ENCODE data around the gene C8B.

The C8B gene

DNA sequence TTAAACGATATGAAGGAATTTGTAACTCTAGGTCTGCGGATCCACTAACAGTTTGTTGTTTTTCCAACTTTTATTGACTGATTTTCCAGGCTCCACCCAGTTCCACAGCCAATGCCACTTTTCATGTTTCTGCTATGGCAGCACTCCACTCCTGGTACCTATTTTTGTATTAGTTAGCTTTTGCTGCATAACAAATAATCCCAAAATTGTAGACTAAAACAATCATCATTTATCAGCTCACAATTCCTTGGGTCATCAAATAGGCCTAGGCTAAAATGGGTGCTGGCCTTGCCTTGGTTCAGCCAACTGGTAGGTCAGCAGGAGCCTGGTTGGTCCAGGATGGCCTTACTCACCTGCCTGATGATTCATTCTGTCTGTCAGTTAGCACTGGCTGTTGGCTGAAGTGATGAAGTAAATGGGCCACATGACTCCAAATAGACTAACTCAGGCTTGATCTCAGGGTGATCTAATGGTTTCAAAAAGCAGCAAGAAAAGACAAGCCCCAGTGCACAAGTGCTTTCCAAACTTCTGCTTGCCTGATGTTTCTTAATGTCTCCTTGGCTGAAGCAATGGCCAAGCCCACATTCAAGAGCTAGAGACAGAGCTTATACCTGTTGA, 3.2 kb upstream of the C8B start:
- DNase-seq: no peak

DNA sequence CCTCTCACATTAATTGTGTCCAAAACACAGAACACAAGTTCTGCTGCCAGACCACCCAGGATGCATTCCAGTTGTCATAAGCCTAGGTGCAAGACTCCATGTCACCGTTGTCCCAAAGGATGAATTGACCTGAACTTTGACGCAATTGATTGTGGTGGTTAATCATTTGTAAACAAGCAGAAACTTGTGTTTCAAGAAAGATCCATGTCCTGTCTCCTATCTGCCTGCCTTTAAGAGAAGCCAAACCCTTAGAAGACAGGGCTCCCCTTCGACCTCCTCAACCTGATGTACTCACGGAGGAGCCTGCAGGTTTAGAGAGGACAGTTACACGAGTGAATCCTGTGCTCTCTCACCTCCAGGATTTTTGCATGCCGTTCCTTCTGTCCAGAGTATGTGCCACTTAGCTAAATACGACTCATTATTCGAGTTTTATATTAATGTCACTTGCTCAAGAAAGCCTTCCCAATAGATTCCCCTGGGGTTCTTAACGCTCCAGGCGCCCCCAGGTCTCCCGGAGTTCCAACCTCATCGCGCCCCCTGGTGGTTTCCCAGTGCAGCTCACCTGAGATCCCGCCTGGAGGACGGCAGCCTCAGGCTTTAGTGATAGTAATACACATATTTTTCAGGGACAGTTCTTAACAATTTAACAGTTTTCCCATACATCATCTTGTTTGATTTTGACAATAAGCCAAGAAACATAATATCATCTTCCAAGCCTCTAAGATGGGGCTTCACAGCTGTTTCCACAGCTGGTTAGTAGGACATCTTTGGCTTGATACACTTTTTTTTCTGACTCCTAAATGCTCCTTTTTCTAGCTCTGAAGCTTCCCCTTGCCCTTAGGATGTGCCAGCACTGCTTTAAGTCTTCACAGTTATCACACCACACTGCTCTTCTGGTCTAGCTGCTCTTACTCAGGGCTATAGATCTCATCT, 2.4 kb upstream of the C8B start:
- no peak for DNase-seq

GRCh38 chr1:56967355-56967754, 1.5 kb upstream of the C8B start:
- no peak for DNase-seq

DNA sequence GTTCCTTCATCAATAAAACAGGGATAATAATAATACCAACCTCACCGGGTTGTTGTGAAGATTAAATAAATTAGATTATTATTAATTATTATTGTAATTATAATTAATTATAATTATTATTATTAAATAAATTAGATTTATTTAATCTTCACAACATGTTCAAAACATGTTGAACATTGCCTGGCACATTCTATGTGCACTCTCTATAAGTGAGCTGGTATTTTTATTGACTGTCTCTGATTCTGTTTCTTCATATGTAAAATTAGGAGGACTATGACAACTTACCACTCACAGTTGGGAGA, 834 bp upstream of the C8B start:
- no peak for DNase-seq

- DNase-seq: no peak
These were observed 624 bp downstream of the C8B start for GRCh38 chr1:56965191-56965590.

- DNase-seq: no peak
These were observed 1.3 kb downstream of the C8B start for GRCh38 chr1:56964349-56965017.

GRCh38 chr1:56963667-56964066, 2.1 kb downstream of the C8B start:
- no peak for DNase-seq

- DNase-seq: no peak
These were observed 4.4 kb downstream of the C8B start for GRCh38 chr1:56961426-56961825.

- no peak for DNase-seq
These were observed 7.3 kb downstream of the C8B start for GRCh38 chr1:56958526-56958925.

DNA sequence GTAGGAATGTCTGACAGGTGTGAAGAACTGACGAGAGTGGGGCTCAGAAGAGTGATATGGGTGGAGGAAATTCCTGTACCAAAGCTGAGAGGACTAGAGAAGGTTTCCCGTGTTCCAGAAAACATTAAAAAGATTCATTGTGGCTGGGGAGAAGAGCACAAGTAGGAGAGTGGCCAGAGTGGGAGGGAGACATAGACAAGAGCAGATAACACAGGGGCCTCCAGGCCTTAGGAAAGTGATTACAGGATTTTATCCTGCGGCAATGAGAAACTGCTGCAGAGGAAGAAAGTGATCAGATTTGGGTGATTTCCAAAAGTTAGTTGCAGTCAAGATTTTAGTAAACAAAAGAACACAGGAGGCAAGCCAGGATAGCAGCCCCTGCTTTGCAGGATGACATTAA, 7.9 kb downstream of the C8B start:
- no peak for DNase-seq

GRCh38 chr1:56954664-56955063, 11.2 kb downstream of the C8B start:
- no peak for DNase-seq

GRCh38 chr1:56953386-56953785, 12.4 kb downstream of the C8B start:
- DNase-seq: no peak

- no peak for DNase-seq
These were observed 13.3 kb downstream of the C8B start for GRCh38 chr1:56952501-56952900.

DNA sequence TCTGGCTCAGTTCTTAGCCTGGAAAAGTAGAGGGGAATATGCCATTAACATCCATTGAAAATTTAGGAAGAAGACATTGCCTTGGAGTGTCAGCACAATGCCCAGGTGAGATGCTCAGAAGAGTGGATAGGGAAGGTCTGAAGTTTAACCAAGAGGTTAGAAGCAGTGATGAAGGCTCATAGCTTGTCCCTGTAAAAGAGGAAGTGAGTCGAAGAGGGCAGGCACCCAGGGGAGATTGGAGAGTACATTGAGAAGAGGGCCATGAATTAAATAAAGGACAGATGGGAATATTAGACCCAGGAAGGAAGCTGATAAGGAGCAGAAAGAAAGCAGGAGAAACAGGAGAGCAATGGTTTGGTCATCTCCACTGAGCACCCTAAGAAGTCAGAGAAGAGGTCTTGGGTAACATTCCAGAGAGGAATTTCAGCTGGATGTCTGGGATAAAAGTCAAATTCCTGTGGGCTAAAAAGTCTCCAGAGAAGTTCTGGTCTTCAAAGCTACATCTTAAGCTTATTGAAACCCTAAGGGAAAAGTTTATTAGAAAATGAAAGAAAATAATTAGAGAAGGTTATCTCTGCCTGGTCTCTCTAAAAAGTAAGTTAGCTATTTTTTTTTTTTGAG, 17.3 kb downstream of the C8B start:
- no peak for DNase-seq

- no peak for DNase-seq
These were observed 25.8 kb downstream of the C8B start for GRCh38 chr1:56940039-56940438.

DNA sequence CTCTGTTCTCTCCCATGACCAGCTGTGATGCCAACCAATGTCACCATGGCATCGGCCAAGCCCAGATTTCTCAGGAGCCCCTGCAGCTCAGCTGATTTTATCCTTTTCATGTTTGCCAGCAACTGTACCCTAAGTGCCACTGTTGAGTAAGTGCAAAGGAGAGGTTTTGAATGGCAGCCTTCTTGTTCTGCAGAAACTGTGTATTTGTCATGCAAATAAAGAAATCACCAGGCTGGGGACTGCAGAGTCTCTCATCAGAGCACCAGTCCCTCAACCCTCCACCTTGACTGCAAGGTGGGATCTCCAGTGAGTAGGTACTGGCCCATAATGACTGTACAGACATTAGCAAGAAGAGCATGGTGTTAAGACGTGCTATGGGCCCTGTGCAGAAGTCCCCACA, 26.6 kb downstream of the C8B start:
- no peak for DNase-seq

DNA sequence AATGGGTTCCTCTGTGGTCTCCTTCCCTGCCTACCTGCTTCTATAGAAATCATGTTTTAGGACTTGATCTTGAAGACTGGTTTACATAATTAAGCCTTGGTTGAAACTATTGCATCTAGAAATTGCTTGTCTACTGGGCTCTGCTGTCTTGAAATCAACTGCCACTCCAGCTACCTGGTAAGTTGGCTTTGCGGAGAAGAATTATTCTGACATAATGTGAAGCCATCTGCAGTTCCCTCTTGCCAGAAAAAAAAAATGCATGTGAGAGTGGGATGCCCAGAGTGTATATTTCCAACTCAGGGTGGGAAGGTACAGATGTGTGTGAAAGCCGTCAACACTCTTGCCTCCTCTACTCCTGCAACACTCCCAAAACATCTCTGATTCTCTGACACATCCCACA, 27.2 kb downstream of the C8B start:
- DNase-seq: no peak

DNA sequence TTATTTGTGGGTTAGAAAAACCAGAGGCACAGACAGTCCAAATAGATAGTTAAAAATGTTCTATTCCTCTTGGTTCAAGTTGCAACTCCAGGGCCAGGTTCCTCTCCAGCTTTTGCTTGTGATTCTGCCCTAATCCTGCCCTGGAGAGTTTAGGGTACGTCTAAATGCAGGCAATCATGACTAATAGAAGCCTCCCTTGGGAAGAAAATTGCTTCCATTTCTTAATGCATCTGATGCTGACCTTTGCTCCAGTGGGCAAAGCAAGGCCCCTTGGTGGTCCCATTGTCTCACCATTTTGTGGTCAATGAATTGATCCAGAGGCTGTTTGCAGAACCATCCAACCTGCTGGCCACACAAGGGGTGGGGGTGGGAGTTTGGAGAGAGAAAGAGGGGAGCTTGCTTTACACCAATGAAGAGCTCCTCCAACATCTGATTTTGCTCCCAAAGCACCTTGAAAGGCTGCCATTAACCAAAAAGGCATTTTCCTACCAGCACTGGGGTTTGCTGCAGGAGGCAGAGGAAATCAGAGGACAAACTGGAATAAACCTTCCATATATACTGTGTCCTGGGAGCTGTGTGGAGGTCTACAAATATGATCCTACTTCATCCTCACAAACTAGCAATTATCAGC, 31.3 kb downstream of the C8B start:
- no peak for DNase-seq

GRCh38 chr1:56933606-56934005, 32.2 kb downstream of the C8B start:
- no peak for DNase-seq

DNA sequence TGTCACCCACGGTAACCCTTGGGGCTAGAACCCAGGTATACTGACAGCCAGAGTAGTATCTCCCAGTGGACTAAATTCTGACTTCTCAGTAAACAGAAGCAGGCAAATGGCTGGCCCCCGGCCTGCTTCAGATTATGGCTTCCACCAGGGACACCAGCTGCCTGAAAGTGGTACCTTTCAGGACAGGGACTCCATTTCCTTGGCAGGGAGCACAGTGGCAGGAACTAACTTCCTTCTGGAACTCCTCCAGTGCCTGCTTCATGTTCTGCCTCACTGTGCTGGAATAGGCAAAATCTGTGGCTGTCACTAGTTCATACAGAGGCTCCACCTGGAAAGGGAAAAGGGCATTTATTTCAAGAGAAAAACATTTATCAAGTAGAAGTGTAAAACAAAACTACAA, 32.7 kb downstream of the C8B start:
- no peak for DNase-seq

GRCh38 chr1:56931686-56932085, 34.1 kb downstream of the C8B start:
- no peak for DNase-seq

GRCh38 chr1:56931211-56931610, 34.6 kb downstream of the C8B start:
- no peak for DNase-seq

- no peak for DNase-seq
These were observed 36.3 kb downstream of the C8B start for GRCh38 chr1:56929492-56929891.

Data from NCI-H187 (cell line).